T-helper 1 cell treated with Interleukin-12 subunit alpha and Interleukin-12 subunit beta and Interleukin-4 antibody, amounts not matched to agents 30 ng/mL and 1 ng/mL, for 36 hours (primary cell): ENCODE results near the gene PHF19. TPM values are rescaled to one million over a fixed set of nuclear protein-coding genes. Genes with fewer than 3 reads are reported as not detected.

ENCODE experiments used
- intact Hi-C: fragments of 100-400 bp; cut with micrococcal nuclease; formaldehyde crosslinking; loops from one replicate; pipeline ENCODE4 v1.15.1; 2024
- total RNA-seq: library from RNA; stranded (reverse); gene quantifications from 2 replicates; pipeline ENCODE4 v1.2.3, GENCODE V29; 2022

The PHF19 gene
- total RNA-seq, 1 donor from 2014 or later = 213 TPM

GRCh38 chr9:120875954-120876841 lies 790 bp downstream of the PHF19 start:
- intact Hi-C loops = loop anchor here (1.0 to 2.0 kb wide), 6 partner anchors 8 to 325 kb away; partner anchors contain the start of genes RAB14 and TRAF1

DNA sequence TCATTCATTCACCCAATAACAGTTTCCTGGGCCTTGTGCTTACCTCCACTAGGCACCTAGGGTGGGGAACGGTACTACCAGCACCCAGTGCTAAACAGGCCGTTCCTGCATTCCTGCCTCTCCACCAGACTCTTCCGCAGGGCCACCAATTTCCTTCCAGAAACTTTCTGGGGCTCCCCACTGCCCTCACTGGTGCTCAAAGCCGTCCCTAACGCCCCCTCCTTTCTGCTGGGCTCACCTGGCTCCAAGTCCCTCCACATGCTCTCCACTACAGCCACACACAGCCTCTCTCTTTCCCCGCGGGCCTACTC lies 1.4 kb downstream of the PHF19 start:
- intact Hi-C loops = no loop called here

- intact Hi-C loops = no loop called here
Measured at GRCh38 chr9:120875195-120875565, 1.8 kb downstream of the PHF19 start.

DNA sequence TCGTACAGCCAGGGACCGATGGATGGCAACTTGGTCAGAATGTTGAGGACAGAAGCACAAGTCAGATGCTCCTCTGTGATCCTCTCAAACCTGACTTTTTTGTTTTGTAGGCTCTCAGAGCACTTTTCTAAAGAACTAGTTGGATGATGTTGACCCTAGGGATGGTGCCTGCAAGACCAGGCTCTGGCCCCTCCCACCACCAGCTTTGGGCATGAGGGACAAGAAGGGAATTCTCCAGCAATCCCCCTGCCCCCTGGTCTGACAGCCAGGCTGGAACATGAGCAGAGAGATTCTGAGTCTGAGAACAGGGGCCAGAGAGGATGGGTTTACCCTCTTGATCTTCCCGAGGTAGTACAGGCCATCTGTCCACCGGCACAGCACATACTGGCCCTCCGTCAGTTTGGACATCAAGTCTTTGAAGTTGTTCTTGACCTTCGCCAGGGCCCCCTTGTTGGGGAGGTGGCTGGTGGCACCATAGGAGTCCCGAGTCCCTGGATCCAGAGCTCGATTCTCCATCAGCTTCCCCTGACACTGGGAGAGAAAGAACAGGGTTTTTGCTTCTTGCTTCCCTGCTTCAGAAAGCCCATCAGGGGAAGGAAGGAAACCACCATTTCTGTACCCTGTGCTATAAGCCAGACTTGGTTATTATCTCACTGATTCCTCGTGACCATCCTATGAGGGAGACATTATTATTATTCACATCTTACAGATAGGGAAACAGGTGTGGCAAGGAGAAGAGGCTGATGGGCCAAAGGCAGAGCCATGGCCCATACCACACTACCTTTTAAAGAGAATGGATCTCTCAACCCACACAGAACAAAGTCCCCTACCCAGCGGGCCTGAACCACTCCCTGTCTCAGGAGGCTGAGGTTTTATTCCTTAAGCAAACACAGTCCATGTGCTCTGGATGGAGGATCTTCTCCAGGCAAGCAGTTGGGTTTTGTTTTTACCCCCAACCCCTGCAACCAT lies 2.5 kb downstream of the PHF19 start:
- intact Hi-C loops = no loop called here

- intact Hi-C loops = no loop called here
Measured at GRCh38 chr9:120873512-120873911, 3.5 kb downstream of the PHF19 start.

DNA sequence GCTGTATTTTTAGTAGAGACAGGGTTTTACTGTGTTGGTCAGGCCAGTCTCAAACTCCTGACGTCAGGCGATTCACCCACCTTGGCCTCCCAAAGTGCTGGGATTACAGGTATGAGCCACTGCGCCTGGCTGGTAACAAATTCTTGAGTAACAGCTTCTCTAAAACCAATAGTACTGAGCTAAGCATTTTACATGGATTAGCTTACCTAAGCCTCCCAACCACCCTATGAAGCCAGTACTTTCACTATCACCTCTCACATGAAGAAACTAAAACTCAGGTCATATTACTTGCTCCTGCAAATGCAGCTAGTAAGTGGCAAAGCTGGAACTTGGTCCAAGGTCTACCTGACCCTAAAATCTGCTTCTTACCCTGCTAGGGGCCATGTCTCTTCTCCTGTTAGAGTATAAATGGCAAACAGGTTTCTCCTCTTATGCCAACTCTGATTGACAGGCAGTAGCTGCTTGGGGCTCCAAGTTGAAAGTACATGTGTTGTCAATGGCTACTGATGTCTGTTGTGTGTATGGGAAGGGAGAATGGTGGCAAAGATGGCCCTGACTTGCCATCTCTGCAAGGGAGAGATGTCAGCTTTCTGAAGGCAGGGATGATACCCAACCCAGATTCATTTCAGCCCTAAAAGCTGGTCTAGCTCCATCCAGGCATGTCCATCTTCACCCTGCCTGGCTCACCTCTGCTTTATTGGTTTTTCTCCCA lies 4.0 kb downstream of the PHF19 start:
- intact Hi-C loops = no loop called here

GRCh38 chr9:120870206-120870605 lies 6.8 kb downstream of the PHF19 start:
- intact Hi-C loops = no loop called here

- intact Hi-C loops = loop anchor here (2.0 kb wide), 2 partner anchors 59 to 331 kb away; partner anchors contain the start of gene RAB14
Measured at GRCh38 chr9:120869726-120870125, 7.3 kb downstream of the PHF19 start.

- intact Hi-C loops = loop anchor here (2.0 kb wide), 2 partner anchors 59 to 331 kb away; partner anchors contain the start of gene RAB14
Measured at GRCh38 chr9:120869360-120869687, 7.7 kb downstream of the PHF19 start.

DNA sequence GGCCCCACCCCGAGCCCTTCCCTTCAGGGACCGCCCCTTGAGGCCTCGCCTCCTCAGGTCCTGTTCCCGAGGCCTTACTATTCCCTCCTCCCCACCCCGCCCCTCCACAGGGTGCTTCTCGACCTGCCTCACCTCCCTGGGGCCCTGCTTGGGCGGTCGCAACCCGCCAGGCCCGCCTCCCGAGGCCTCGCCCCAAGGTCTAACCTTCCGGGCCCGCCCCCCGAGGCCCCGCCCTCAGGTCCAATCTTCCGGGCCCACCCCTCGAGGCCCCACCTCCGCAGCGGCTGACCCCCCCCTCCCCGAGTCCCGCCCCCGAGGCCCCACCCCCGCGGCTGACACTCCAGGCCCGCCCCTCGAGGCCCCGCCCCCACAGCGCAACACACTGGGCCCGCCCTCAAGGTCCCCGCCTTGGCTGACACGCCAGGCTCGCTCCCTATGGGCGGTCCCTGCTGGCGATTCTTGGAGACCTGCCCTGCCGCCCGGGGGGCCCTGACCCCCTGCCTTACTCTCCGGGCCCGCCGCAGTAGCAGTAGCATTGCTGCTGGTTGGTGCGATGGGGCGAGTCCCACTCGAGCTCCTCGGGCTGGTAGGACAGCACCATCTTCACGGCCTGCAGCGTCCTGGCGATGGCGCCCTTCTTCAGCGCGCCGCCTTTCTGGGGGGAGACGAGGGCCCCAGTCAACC lies 8.2 kb downstream of the PHF19 start:
- intact Hi-C loops = loop anchor here (1.0 to 2.0 kb wide), 11 partner anchors 7 to 332 kb away; partner anchors contain the start of genes CNTRL, FBXW2, MEGF9 and PSMD5

DNA sequence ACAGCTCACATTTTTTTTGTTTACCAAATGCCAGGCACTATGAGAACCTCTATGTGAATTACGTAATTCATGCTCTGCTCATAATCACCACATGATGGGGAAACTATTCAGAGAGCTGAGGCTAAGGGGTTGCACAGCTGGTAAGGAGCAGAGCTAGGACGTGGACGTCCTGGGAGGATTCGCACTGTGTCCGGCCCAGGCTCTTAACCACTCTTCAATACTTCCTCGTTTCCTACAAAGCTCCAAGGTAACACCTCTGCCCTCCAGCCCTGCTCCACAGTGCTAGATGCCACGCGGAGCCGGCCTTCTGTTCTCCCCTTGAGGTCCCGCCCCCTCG lies 8.7 kb downstream of the PHF19 start:
- intact Hi-C loops = loop anchor here (1.0 to 2.0 kb wide), 11 partner anchors 8 to 332 kb away; partner anchors contain the start of genes CNTRL, FBXW2, MEGF9 and PSMD5

GRCh38 chr9:120867676-120868338 lies 9.2 kb downstream of the PHF19 start:
- intact Hi-C loops = loop anchor here (1.0 to 2.0 kb wide), 11 partner anchors 8 to 333 kb away; partner anchors contain the start of genes CNTRL, FBXW2, MEGF9 and PSMD5

- intact Hi-C loops = no loop called here
Measured at GRCh38 chr9:120866651-120867050, 10.3 kb downstream of the PHF19 start.

DNA sequence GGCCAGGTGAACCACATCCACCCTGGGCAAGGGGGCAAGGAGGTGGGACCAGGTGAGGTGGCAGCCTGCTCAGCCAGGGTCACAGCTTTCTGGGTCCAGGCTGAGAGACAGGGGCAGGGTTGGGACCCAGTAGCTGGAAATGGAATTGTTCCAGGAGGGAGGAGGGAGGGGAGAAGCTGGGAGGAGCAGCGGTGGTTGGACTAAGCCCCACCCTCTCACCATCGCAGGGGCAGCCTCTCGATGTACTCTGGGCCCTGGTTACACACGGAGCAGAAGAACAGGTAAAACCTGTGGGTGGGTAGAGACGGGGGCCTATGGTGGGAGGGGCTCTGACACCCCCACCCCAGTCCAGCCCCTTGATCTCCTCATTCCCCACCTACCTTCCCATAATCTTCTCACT lies 11.2 kb downstream of the PHF19 start:
- intact Hi-C loops = no loop called here

DNA sequence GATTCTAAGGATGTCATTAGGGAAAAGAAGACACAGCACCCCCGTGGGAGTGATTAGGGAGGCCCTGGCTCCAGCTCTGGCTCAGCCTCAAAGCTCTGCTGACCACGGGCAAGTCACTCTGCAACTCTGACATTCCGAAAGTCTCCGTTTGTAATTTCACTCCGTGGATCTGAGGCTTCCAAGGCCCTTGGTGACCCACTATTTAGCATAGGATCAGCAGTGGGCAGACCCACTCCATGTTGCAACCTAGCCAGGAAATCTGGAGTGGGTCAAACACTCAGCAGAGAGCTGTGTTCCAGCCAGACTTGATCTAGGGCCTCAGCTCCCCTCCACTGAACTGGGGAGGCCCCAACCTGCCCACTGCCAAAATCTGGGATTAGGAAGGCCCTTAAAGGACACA lies 11.8 kb downstream of the PHF19 start:
- intact Hi-C loops = no loop called here

DNA sequence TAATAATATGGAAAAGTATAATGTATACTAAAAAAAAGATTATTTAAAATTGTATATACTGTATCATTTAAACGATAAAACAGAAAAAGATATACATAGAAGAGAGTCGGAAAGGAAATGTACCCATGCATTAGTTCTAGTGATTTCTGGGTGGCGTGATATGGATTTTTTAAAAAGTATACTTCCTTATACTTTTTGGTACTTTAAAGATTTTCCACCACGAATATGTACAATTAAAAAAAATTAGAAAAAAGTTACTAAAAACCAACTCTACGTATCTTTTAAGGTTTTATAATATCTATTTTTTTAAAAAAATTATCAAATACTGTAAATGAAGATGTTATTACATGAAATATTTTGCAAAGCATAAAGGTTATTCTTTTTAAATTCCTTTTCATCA lies 12.3 kb downstream of the PHF19 start:
- intact Hi-C loops = no loop called here

- intact Hi-C loops = no loop called here
Measured at GRCh38 chr9:120863833-120864232, 13.2 kb downstream of the PHF19 start.

- intact Hi-C loops = no loop called here
Measured at GRCh38 chr9:120862452-120862851, 14.5 kb downstream of the PHF19 start.

- intact Hi-C loops = no loop called here
Measured at GRCh38 chr9:120861935-120862334, 15.1 kb downstream of the PHF19 start.

GRCh38 chr9:120860083-120860482 lies 16.9 kb downstream of the PHF19 start:
- intact Hi-C loops = no loop called here
